Measurements from ENCODE around the gene IL1R1. TPM values are rescaled to one million over a fixed set of nuclear protein-coding genes. Genes with fewer than 3 reads are reported as not detected.

The IL1R1 gene
- total RNA-seq, 2 experiments from 2014 or later: not detected

DNA sequence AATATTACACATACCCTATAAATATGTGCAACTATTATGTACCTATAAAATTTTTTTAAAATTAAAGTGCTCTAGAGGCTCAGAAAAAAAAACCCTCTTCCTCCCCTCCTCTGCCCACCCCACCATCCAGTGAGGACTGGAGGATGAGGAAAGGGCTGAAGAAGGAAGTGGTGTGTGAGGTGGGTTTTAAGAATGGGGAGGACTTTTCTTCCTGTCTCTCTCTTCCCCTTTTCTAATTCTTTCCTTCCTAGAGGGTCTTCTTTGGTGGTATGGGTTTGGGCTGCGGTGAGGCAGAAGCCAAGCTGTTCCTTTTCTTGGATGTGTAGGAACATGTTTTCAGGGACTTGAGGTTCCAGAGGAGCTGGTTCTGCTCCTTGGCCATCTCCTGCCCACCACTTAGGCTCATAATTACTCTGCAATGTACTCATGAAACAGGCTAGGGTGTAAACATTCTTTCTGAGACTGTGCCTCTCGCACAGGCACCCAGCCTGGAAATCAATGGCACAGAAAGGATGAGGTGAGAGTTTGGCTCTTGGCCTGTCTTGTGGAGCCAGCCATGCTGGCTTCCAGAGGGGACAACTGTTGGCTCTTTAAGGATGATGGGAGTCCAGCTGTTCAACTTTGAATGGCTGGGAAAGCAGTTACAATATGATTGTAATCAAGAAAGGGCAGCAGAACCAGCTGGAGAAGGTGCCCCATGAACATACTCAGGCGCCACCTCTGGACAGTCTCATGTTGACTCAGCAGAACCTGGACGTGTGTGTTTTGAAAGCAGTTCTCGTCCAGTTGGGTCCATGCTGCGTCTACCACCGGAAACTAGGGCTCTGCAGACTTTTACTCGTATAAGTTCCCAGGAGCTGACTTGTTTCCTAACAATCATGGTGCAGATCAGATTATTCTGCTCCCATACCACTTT, 82.5 kb downstream of the IL1R1 start:
- H3K9me2 ChIP-seq (ENCODE audit: insufficient read depth, low read length): no peaks in the 10 kb centered on the region
- TF ChIP-seq, protein P1, sequence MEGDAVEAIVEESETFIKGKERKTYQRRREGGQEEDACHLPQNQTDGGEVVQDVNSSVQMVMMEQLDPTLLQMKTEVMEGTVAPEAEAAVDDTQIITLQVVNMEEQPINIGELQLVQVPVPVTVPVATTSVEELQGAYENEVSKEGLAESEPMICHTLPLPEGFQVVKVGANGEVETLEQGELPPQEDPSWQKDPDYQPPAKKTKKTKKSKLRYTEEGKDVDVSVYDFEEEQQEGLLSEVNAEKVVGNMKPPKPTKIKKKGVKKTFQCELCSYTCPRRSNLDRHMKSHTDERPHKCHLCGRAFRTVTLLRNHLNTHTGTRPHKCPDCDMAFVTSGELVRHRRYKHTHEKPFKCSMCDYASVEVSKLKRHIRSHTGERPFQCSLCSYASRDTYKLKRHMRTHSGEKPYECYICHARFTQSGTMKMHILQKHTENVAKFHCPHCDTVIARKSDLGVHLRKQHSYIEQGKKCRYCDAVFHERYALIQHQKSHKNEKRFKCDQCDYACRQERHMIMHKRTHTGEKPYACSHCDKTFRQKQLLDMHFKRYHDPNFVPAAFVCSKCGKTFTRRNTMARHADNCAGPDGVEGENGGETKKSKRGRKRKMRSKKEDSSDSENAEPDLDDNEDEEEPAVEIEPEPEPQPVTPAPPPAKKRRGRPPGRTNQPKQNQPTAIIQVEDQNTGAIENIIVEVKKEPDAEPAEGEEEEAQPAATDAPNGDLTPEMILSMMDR (conservative IDR thresholded peaks at IDR 0.05; ENCODE audit: low read length): no peak
- TF ChIP-seq EZH2phosphoT487 (IDR thresholded peaks at IDR 0.05; ENCODE audit: borderline replicate concordance, low read depth, low read length): no peak
- no peaks in the 10 kb centered on the region for H3K79me2 ChIP-seq (ENCODE audit: insufficient read depth, low read depth, low read length)
- H3K4me2 ChIP-seq (ENCODE audit: low read length): no peak overlapping the region
- no TSS peak for BruUV-seq (replicated peaks)
- no peak overlapping the region for H2AFZ ChIP-seq (ENCODE audit: low read length)
- ChIA-PET CTCF (ENCODE audit: unreplicated experiment) (no interaction called here), POLR2A (no interaction called here)
- no peaks in the 10 kb centered on the region for H4K20me1 ChIP-seq (ENCODE audit: insufficient read depth, low read length)
- no peak overlapping the region for H3K27ac ChIP-seq (ENCODE audit: low read depth, low read length, poor library complexity, severe bottlenecking)
- H3K36me3 ChIP-seq (ENCODE audit: insufficient read depth, low read length): no peaks in the 10 kb centered on the region
- H3K4me3 ChIP-seq (ENCODE audit: low read depth, low read length, poor library complexity, severe bottlenecking): no peak overlapping the region
- H3K9me3 ChIP-seq (ENCODE audit: low read length): no peaks in the 10 kb centered on the region
- intact Hi-C loops (cut with micrococcal nuclease; ENCODE audit: unreplicated experiment): no loop called here
- no peak for DNase-seq (ENCODE audit: low spot score)
- no peaks in the 10 kb centered on the region for H3K4me1 ChIP-seq (ENCODE audit: insufficient read depth, low read length, poor library complexity, severe bottlenecking)

- Histone ChIP-seq H3K79me2 (ENCODE audit: insufficient read depth, low read depth, low read length) (no peaks in the 10 kb centered on the region), H3K4me1 (ENCODE audit: insufficient read depth, low read length, poor library complexity, severe bottlenecking) (no peaks in the 10 kb centered on the region), H3K9me2 (ENCODE audit: insufficient read depth, low read length) (no peaks in the 10 kb centered on the region), H3K4me2 (ENCODE audit: low read length) (no peak overlapping the region), H2AFZ (ENCODE audit: low read length) (no peak overlapping the region), H3K36me3 (ENCODE audit: insufficient read depth, low read length) (no peaks in the 10 kb centered on the region), H4K20me1 (ENCODE audit: insufficient read depth, low read length) (no peaks in the 10 kb centered on the region), H3K9me3 (ENCODE audit: low read length) (no peaks in the 10 kb centered on the region), H3K4me3 (ENCODE audit: low read depth, low read length, poor library complexity, severe bottlenecking) (no peak overlapping the region), H3K27ac (ENCODE audit: low read depth, low read length, poor library complexity, severe bottlenecking) (no peak overlapping the region)
- BruUV-seq (replicated peaks): no TSS peak
- ChIA-PET CTCF (ENCODE audit: unreplicated experiment) (no interaction called here), POLR2A (interaction anchor here (0.5 to 0.7 kb wide), 3 partner anchors 107 to 748 kb away, joined by 3 to 5 read pairs (median 3); no protein-coding TSS in a partner anchor)
- no peak for DNase-seq (ENCODE audit: low spot score)
- intact Hi-C loops (cut with micrococcal nuclease; ENCODE audit: unreplicated experiment): no loop called here
- TF ChIP-seq EZH2phosphoT487 (IDR thresholded peaks at IDR 0.05; ENCODE audit: borderline replicate concordance, low read depth, low read length): no peak
- TF ChIP-seq, protein P1 (conservative IDR thresholded peaks at IDR 0.05; ENCODE audit: low read length): no peak
Observed at GRCh38 chr2:102226171-102226570, 83.6 kb downstream of the IL1R1 start.

Data from OCI-LY7 (cell line).